ENCODE results near the gene NR5A1. TPM values are rescaled to one million over a fixed set of nuclear protein-coding genes. Genes with fewer than 3 reads are reported as not detected.

NR5A1 gene
- total and polyA plus RNA-seq, 2 of the 13 experiments (the other 11 are each of a cell fraction or from before 2014, with no cell fraction given) = 28.9 to 44.7 TPM

DNA sequence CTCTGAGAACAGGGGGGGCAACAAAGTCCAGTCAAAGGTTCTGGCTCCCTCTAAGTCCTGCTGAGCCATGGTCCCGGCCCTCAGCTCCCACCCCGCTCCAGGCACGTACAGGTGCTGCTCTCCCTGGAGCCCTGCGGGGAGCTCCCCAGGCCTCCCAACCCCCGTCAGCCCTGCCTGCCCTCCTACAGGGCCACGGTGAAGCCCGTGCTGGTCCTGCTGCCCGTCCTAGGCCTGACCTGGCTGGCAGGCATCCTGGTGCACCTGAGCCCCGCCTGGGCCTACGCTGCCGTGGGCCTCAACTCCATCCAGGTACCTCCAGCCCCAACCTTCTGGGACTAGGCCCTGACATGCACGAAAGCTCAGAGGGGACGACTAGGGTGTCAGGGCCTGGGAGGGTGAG is 36.9 kb downstream of the NR5A1 start:
- no TSS peak for BruUV-seq (replicated peaks)
- Histone ChIP-seq H3K27me3 (ENCODE audit: control insufficient read depth in 1 of 2, insufficient read depth in 2 of 2, low read length in 2 of 2) (peaks cover 19 to 81% of the 10 kb centered on the region in 2 experiments), H3K9me3 (ENCODE audit: low read length) (no peaks in the 10 kb centered on the region), H4K20me1 (ENCODE audit: insufficient read depth, low read length) (no peaks in the 10 kb centered on the region), H2AFZ (ENCODE audit: low read length) (no peak overlapping the region), H3K4me3 (replicated peaks in 1 of 3; ENCODE audit: insufficient read depth in 1 of 3, low read depth in 2 of 3, low read length in 3 of 3) (no peak overlapping the region), H3K4me2 (ENCODE audit: low read depth, low read length) (no peak overlapping the region), H3K9ac (ENCODE audit: insufficient read depth, low read depth, low read length) (no peak overlapping the region), H3K4me1 (ENCODE audit: insufficient read depth, low read length) (peaks cover 17% of the 10 kb centered on the region), H3K27ac (ENCODE audit: extremely low read length, insufficient read depth, low read length) (no peak overlapping the region), H3K79me2 (ENCODE audit: insufficient read depth, low read length) (no peaks in the 10 kb centered on the region), H3K36me3 (replicated peaks in 1 of 2; ENCODE audit: control insufficient read depth in 1 of 2, insufficient read depth in 2 of 2, low read length in 2 of 2) (no peaks in the 10 kb centered on the region)
- CTCF ChIA-PET (ENCODE audit: low intra/inter-chr PET ratio, low total read pairs) = no interaction called here
- WGBS (ENCODE audit: low lambda C conversion rate) = 40% methylated on average over 2 of the region's 13 CpGs
- in situ Hi-C loops (cut with HindIII; ENCODE audit: extremely low pct_ligation_motif_present, low pct_unique_long_range_greater_than_20kb) (no loop called here), intact Hi-C loops (cut with micrococcal nuclease; ENCODE audit: unreplicated experiment) (no loop called here)
- POLR2A ChIA-PET = no interaction called here
- ATAC-seq (no peak; the same call in 2 of the 3 replicates), FAIRE-seq (no peak), DNase-seq (ENCODE audit: low spot score) (no peak)
- TF ChIP-seq FOXA3 (CRISPR knock-in tag; IDR thresholded peaks at IDR 0.05) = no peak
- no peak for TF ChIP-seq EED (CRISPR knock-in tag; IDR thresholded peaks at IDR 0.05)
- no peak for TF ChIP-seq SRF (IDR thresholded peaks at IDR 0.05; ENCODE audit: low read depth, low read length)
- TF ChIP-seq ZFP36 (IDR thresholded peaks at IDR 0.05; ENCODE audit: borderline replicate concordance, low read depth, low read length, partially characterized antibody) = no peak
- TF ChIP-seq, protein P1, sequence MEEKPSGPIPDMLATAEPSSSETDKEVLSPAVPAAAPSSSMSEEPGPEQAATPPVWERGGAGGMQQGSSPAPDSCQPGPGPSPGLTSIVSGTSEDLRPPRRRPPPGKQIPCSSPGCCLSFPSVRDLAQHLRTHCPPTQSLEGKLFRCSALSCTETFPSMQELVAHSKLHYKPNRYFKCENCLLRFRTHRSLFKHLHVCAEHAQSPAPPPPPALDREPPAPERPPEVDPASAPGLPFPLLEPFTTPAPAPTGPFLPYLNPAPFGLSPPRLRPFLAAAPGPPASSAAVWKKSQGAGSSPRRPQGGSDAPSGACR (CRISPR knock-in tag; IDR thresholded peaks at IDR 0.05) = no peak

- H3K4me1 ChIP-seq (ENCODE audit: insufficient read depth, low read length) = peaks cover 11% of the 10 kb centered on the region; the same call in 1 of the 2 replicates
- no TSS peak for BruUV-seq (replicated peaks)
- in situ Hi-C loops (cut with HindIII; ENCODE audit: extremely low pct_ligation_motif_present, low pct_unique_long_range_greater_than_20kb) (no loop called here), intact Hi-C loops (cut with micrococcal nuclease; ENCODE audit: unreplicated experiment) (no loop called here)
- H3K27me3 ChIP-seq (ENCODE audit: control insufficient read depth in 1 of 2, insufficient read depth in 2 of 2, low read length in 2 of 2) = peaks cover 19 to 79% of the 10 kb centered on the region in 2 experiments
- no peak overlapping the region for H3K4me3 ChIP-seq (replicated peaks in 1 of 3; ENCODE audit: insufficient read depth in 1 of 3, low read depth in 2 of 3, low read length in 3 of 3)
- H2AFZ ChIP-seq (ENCODE audit: low read length) = no peak overlapping the region
- no peak overlapping the region for H3K27ac ChIP-seq (ENCODE audit: extremely low read length, insufficient read depth, low read length)
- H3K36me3 ChIP-seq (replicated peaks in 1 of 2; ENCODE audit: control insufficient read depth in 1 of 2, insufficient read depth in 2 of 2, low read length in 2 of 2) = no peaks in the 10 kb centered on the region
- POLR2A ChIA-PET = no interaction called here
- no peaks in the 10 kb centered on the region for H3K79me2 ChIP-seq (ENCODE audit: insufficient read depth, low read length)
- no peak for ATAC-seq
- H3K9me3 ChIP-seq (ENCODE audit: low read length) = no peaks in the 10 kb centered on the region
- CTCF ChIA-PET (ENCODE audit: low intra/inter-chr PET ratio, low total read pairs) = no interaction called here
- H4K20me1 ChIP-seq (ENCODE audit: insufficient read depth, low read length) = no peaks in the 10 kb centered on the region
- no peak for FAIRE-seq
- no peak for DNase-seq (ENCODE audit: low spot score)
- H3K9ac ChIP-seq (ENCODE audit: insufficient read depth, low read depth, low read length) = no peak overlapping the region
- no peak overlapping the region for H3K4me2 ChIP-seq (ENCODE audit: low read depth, low read length)
- 31% methylated on average over 11 of the region's 28 CpGs for WGBS (ENCODE audit: low lambda C conversion rate)
- TF ChIP-seq DZIP1 (CRISPR knock-in tag; IDR thresholded peaks at IDR 0.05) (0 out of 2 replicates have a peak, but pooled peaks have one; percentile 28), MNT (IDR thresholded peaks at IDR 0.05) (peak; percentile 93), ETS1 (CRISPR knock-in tag; IDR thresholded peaks at IDR 0.05) (no peak), BHLHE40 (IDR thresholded peaks at IDR 0.05; ENCODE audit: low read length) (peak; percentile 32; the same call in 1 of the 2 replicates), GABPA (IDR thresholded peaks at IDR 0.05; ENCODE audit: low read depth, low read length) (no peak), GABPA (CRISPR knock-in tag; IDR thresholded peaks at IDR 0.05; ENCODE audit: low read depth) (peak; percentile 71), GABPB1 (CRISPR knock-in tag; IDR thresholded peaks at IDR 0.05) (peak; percentile 66; the same call in 1 of the 2 replicates)
These were observed 38.0 kb downstream of the NR5A1 start for GRCh38 chr9:124469011-124469832.
